ENCODE measurements around the gene AKAP17A. TPM values are rescaled to one million over a fixed set of nuclear protein-coding genes. Genes with fewer than 3 reads are reported as not detected.
"Not testable (repeated sequence)": the region's sequence is repeated elsewhere in the genome, so short reads cannot be mapped to it uniquely, and the experiment has no call there.

AKAP17A gene
- polyA plus RNA-seq (ENCODE audit: low read depth in 6 of 6): 10 to 100 TPM; 14.2 to 69.9 (median 21.2) TPM

GRCh38 chrX:1591102-1591862 lies at the start of gene AKAP17A:
AKAP17A (plus strand) TSS chrX:1591604; CDS start chrX:1593463, 1,859 bp downstream.
- peak within 1 kb of the TSS; percentile 89 to 99 (median 94) for H3K4me3 Mint-ChIP-seq
- peaks cover 0 to 7% of the 10 kb centered on the region in 2 donors for H3K36me3 Mint-ChIP-seq
- DNase-seq (peak; percentile 99), ATAC-seq (ENCODE audit: low read depth in 2 of 2) (peak; percentile 89 to 92)
- H3K27ac Mint-ChIP-seq: peak within 1 kb of the TSS; percentile 92 to 98 (median 96)
- H3K27me3 Mint-ChIP-seq: no peaks in the 10 kb centered on the region
- H3K4me1 Mint-ChIP-seq: peaks cover 29 to 47% (median 36%) of the 10 kb centered on the region in 3 donors
- H3K9me3 Mint-ChIP-seq: no peaks in the 10 kb centered on the region

- Mint-ChIP-seq H3K27ac (no peak overlapping the region), H3K9me3 (peaks cover 0 to 11% (median 5%) of the 10 kb centered on the region in 7 donors), H3K27me3 (no peaks in the 10 kb centered on the region), H3K4me3 (peak overlapping the region in 2 of 8 donors; percentile 39 to 44), H3K4me1 (peaks cover 21 to 32% (median 23%) of the 10 kb centered on the region in 3 donors), H3K36me3 (peaks cover 4 to 8% of the 10 kb centered on the region in 2 donors)
- no peak for DNase-seq
- no peak for ATAC-seq (ENCODE audit: low read depth in 2 of 2)
Measured at GRCh38 chrX:1542994-1543725, 48.2 kb upstream of the AKAP17A start.

GRCh38 chrX:1545776-1546408 lies 45.5 kb upstream of the AKAP17A start:
- H3K9me3 Mint-ChIP-seq: peaks cover 0 to 17% (median 6%) of the 10 kb centered on the region in 7 donors
- peak overlapping the region; percentile 36 to 92 (median 88) for H3K4me3 Mint-ChIP-seq
- DNase-seq: no peak
- H3K27me3 Mint-ChIP-seq: no peaks in the 10 kb centered on the region
- peaks cover 31 to 50% (median 39%) of the 10 kb centered on the region in 3 donors for H3K4me1 Mint-ChIP-seq
- ATAC-seq (ENCODE audit: low read depth in 2 of 2): no peak
- H3K27ac Mint-ChIP-seq: peak overlapping the region; percentile 85 to 100 (median 98)
- peaks cover 4 to 8% of the 10 kb centered on the region in 2 donors for H3K36me3 Mint-ChIP-seq

GRCh38 chrX:1546691-1547251 lies 44.6 kb upstream of the AKAP17A start:
- Mint-ChIP-seq H3K4me3 (peak overlapping the region; percentile 25 to 92 (median 88)), H3K9me3 (peaks cover 0 to 24% (median 8%) of the 10 kb centered on the region in 7 donors), H3K4me1 (peaks cover 38 to 59% (median 48%) of the 10 kb centered on the region in 3 donors), H3K36me3 (peaks cover 4 to 14% of the 10 kb centered on the region in 2 donors), H3K27ac (peak overlapping the region; percentile 62 to 100 (median 98)), H3K27me3 (no peaks in the 10 kb centered on the region)
- ATAC-seq (ENCODE audit: low read depth in 2 of 2) (peak; percentile 65 to 73), DNase-seq (peak; percentile 36)

- Mint-ChIP-seq H3K27me3 (no peaks in the 10 kb centered on the region), H3K4me1 (peaks cover 42 to 85% (median 67%) of the 10 kb centered on the region in 3 donors), H3K4me3 (peak overlapping the region in 7 of 8 donors; percentile 42 to 85 (median 71)), H3K36me3 (peaks cover 17 to 20% of the 10 kb centered on the region in 2 donors), H3K27ac (peak overlapping the region; percentile 93 to 99 (median 97)), H3K9me3 (peaks cover 8 to 35% (median 16%) of the 10 kb centered on the region in 7 donors)
- DNase-seq: no peak
- ATAC-seq (ENCODE audit: low read depth in 2 of 2): no peak
Measured at GRCh38 chrX:1551959-1552546, 39.4 kb upstream of the AKAP17A start.

GRCh38 chrX:1554469-1555210 lies 36.8 kb upstream of the AKAP17A start:
- no peaks in the 10 kb centered on the region for H3K27me3 Mint-ChIP-seq
- H3K4me1 Mint-ChIP-seq: peaks cover 47 to 74% (median 58%) of the 10 kb centered on the region in 3 donors
- peak overlapping the region; percentile 3 to 87 (median 60) for H3K4me3 Mint-ChIP-seq
- peaks cover 8 to 38% (median 19%) of the 10 kb centered on the region in 7 donors for H3K9me3 Mint-ChIP-seq
- DNase-seq: peak; percentile 87
- H3K36me3 Mint-ChIP-seq: peaks cover 22 to 25% of the 10 kb centered on the region in 2 donors
- H3K27ac Mint-ChIP-seq: peak overlapping the region; percentile 96 to 99 (median 96)
- peak; percentile 95 to 96 for ATAC-seq (ENCODE audit: low read depth in 2 of 2)

- no peaks in the 10 kb centered on the region for H3K27me3 Mint-ChIP-seq
- peaks cover 8 to 38% (median 19%) of the 10 kb centered on the region in 7 donors for H3K9me3 Mint-ChIP-seq
- peaks cover 43 to 72% (median 53%) of the 10 kb centered on the region in 3 donors for H3K4me1 Mint-ChIP-seq
- H3K4me3 Mint-ChIP-seq: peak overlapping the region; percentile 3 to 87 (median 52)
- DNase-seq: no peak
- ATAC-seq (ENCODE audit: low read depth in 2 of 2): no peak
- peaks cover 22 to 25% of the 10 kb centered on the region in 2 donors for H3K36me3 Mint-ChIP-seq
- peak overlapping the region; percentile 96 to 99 (median 96) for H3K27ac Mint-ChIP-seq
Measured at GRCh38 chrX:1555370-1555769, 36.0 kb upstream of the AKAP17A start.

GRCh38 chrX:1557442-1557841 lies 34.0 kb upstream of the AKAP17A start:
- peaks cover 40 to 67% (median 51%) of the 10 kb centered on the region in 3 donors for H3K4me1 Mint-ChIP-seq
- DNase-seq; ATAC-seq (ENCODE audit: low read depth in 2 of 2); H3K27me3 Mint-ChIP-seq: not testable (repeated sequence)
- peaks cover 5 to 29% (median 16%) of the 10 kb centered on the region in 7 donors for H3K9me3 Mint-ChIP-seq
- peaks cover 13 to 18% of the 10 kb centered on the region in 2 donors for H3K36me3 Mint-ChIP-seq
- H3K4me3 Mint-ChIP-seq: peak overlapping the region in 1 of 8 donors; percentile 17
- H3K27ac Mint-ChIP-seq: peak overlapping the region in 4 of 6 donors; percentile 13 to 78 (median 52)

- H3K9me3 Mint-ChIP-seq: peaks cover 3 to 19% (median 13%) of the 10 kb centered on the region in 7 donors
- peaks cover 36 to 56% (median 49%) of the 10 kb centered on the region in 3 donors for H3K4me1 Mint-ChIP-seq
- no peaks in the 10 kb centered on the region for H3K27me3 Mint-ChIP-seq
- DNase-seq (no peak), ATAC-seq (ENCODE audit: low read depth in 2 of 2) (no peak)
- H3K27ac Mint-ChIP-seq: peak overlapping the region in 1 of 6 donors; percentile 35
- H3K4me3 Mint-ChIP-seq: no peak overlapping the region
- peaks cover 11% of the 10 kb centered on the region in 2 donors for H3K36me3 Mint-ChIP-seq
Measured at GRCh38 chrX:1558761-1559468, 32.5 kb upstream of the AKAP17A start.

GRCh38 chrX:1561164-1561563 lies 30.2 kb upstream of the AKAP17A start:
- H3K4me3 Mint-ChIP-seq: peak overlapping the region in 2 of 8 donors; percentile 27 to 73
- ATAC-seq (ENCODE audit: low read depth in 2 of 2) (no peak), DNase-seq (no peak)
- no peaks in the 10 kb centered on the region for H3K27me3 Mint-ChIP-seq
- peaks cover 0 to 7% (median 3%) of the 10 kb centered on the region in 7 donors for H3K9me3 Mint-ChIP-seq
- peak overlapping the region in 4 of 6 donors; percentile 83 to 92 (median 87) for H3K27ac Mint-ChIP-seq
- peaks cover 5% of the 10 kb centered on the region in 2 donors for H3K36me3 Mint-ChIP-seq
- H3K4me1 Mint-ChIP-seq: peaks cover 25 to 57% (median 43%) of the 10 kb centered on the region in 3 donors

- H3K4me3 Mint-ChIP-seq: peak overlapping the region in 3 of 8 donors; percentile 25 to 40 (median 36)
- peak overlapping the region in 1 of 6 donors; percentile 89 for H3K27ac Mint-ChIP-seq
- DNase-seq; H3K36me3 Mint-ChIP-seq; H3K9me3 Mint-ChIP-seq; ATAC-seq (ENCODE audit: low read depth in 2 of 2); H3K27me3 Mint-ChIP-seq: not testable (repeated sequence)
- peaks cover 13 to 46% (median 37%) of the 10 kb centered on the region in 3 donors for H3K4me1 Mint-ChIP-seq
Measured at GRCh38 chrX:1564077-1564476, 27.3 kb upstream of the AKAP17A start.

Measured in naive B cell (primary cell).